ENCODE measurements around the gene MYO3B. TPM values are rescaled to one million over a fixed set of nuclear protein-coding genes. Genes with fewer than 3 reads are reported as not detected.

MYO3B gene
- total and polyA plus RNA-seq, 2 of the 8 experiments (the other 6 are each of a cell fraction or from before 2014, with no cell fraction given): 0.17 to 0.19 TPM

- WGBS, 2 experiments (ENCODE audit: extremely low coverage in 1 of 2, insufficient coverage in 1 of 2, insufficient read length in 1 of 2, insufficient replicate concordance in 2 of 2, low coverage in 1 of 2, low lambda C conversion rate in 2 of 2, missing lambda C conversion rate in 1 of 2): 85% methylated on average over 2 of the region's 2 CpGs; no CpG with 5 or more reads in 1 of the 2 experiments
- Histone ChIP-seq H3K4me1 (replicated peaks in 1 of 4; ENCODE audit: control insufficient read depth in 3 of 4, insufficient read depth in 4 of 4, low read length in 3 of 4) (no peaks in the 10 kb centered on the region), H3K9me3 (ENCODE audit: insufficient read depth in 2 of 2, low read depth in 1 of 2, low read length in 1 of 2) (no peaks in the 10 kb centered on the region), H2AK5ac (ENCODE audit: low read depth, low read length) (no peak overlapping the region), H4K5ac (ENCODE audit: insufficient read length, low read depth, low read length) (no peak overlapping the region), H3K23ac (ENCODE audit: insufficient read length) (no peak overlapping the region), H3K79me2 (ENCODE audit: control insufficient read depth in 1 of 2, insufficient read depth in 2 of 2, low read length in 2 of 2) (no peaks in the 10 kb centered on the region), H2AFZ (ENCODE audit: low read length) (no peak overlapping the region), H4K8ac (ENCODE audit: extremely low read depth, insufficient read depth, low read length) (no peak overlapping the region), H3K27me3 (replicated peaks in 1 of 4; ENCODE audit: control insufficient read depth in 3 of 4, extremely low read depth in 1 of 4, insufficient read depth in 3 of 4, low read length in 3 of 4) (no peaks in the 10 kb centered on the region), H3K14ac (ENCODE audit: insufficient read length) (no peak overlapping the region), H3K4me3 (ENCODE audit: extremely low read depth in 1 of 4, insufficient read depth in 2 of 4, low read depth in 3 of 4, low read length in 4 of 4) (no peak overlapping the region), H3K27ac (ENCODE audit: low read depth, low read length) (no peak overlapping the region), H4K91ac (replicated peaks; ENCODE audit: insufficient read length, low read length) (no peak overlapping the region), H2BK15ac (ENCODE audit: low read length) (no peak overlapping the region), H2BK5ac (ENCODE audit: low read depth, low read length) (no peak overlapping the region), H3K18ac (ENCODE audit: extremely low read depth, low read length) (no peak overlapping the region), H3K23me2 (ENCODE audit: low read depth, low read length) (no peaks in the 10 kb centered on the region), H4K20me1 (replicated peaks in 1 of 2; ENCODE audit: control insufficient read depth in 1 of 2, insufficient read depth in 2 of 2, low read length in 2 of 2) (no peaks in the 10 kb centered on the region), H3K56ac (replicated peaks; ENCODE audit: insufficient read length, low read depth, low read length) (no peak overlapping the region), H2BK120ac (replicated peaks; ENCODE audit: low read depth, low read length) (no peak overlapping the region), H3K9ac (replicated peaks in 1 of 4; ENCODE audit: extremely low read depth in 1 of 4, low read depth in 3 of 4, low read length in 3 of 4) (no peak overlapping the region), H2BK12ac (ENCODE audit: low read depth, low read length) (no peak overlapping the region), H3K4me2 (ENCODE audit: insufficient read depth in 1 of 2, low read depth in 2 of 2, low read length in 2 of 2) (no peak overlapping the region), H3K36me3 (ENCODE audit: control insufficient read depth in 2 of 4, insufficient read depth in 4 of 4, low read length in 3 of 4) (no peaks in the 10 kb centered on the region; a peak in 1 of 8 replicates), H2BK20ac (ENCODE audit: low read length) (no peak overlapping the region), H3K79me1 (ENCODE audit: low read depth, low read length) (no peaks in the 10 kb centered on the region), H3K4ac (replicated peaks; ENCODE audit: insufficient read length, low read depth, low read length) (no peak overlapping the region)
- CTCF ChIA-PET (ENCODE audit: partially characterized antibody): interaction anchor here (1.2 kb wide), 1 partner anchor 89 kb away, joined by 3 read pairs; no protein-coding TSS in a partner anchor
- POLR2A ChIA-PET (ENCODE audit: partially characterized antibody): no interaction called here
- DNase-seq (ENCODE audit: low read depth in 1 of 2, low spot score in 2 of 2) (no peak), FAIRE-seq (no peak)
- TF ChIP-seq CEBPB (IDR thresholded peaks at IDR 0.05; ENCODE audit: low read depth, low read length): no peak
Measured at GRCh38 chr2:170601489-170601888, 423.5 kb downstream of the MYO3B start.
